ENCODE data around the gene SEPHS2.

Gene SEPHS2

DNA sequence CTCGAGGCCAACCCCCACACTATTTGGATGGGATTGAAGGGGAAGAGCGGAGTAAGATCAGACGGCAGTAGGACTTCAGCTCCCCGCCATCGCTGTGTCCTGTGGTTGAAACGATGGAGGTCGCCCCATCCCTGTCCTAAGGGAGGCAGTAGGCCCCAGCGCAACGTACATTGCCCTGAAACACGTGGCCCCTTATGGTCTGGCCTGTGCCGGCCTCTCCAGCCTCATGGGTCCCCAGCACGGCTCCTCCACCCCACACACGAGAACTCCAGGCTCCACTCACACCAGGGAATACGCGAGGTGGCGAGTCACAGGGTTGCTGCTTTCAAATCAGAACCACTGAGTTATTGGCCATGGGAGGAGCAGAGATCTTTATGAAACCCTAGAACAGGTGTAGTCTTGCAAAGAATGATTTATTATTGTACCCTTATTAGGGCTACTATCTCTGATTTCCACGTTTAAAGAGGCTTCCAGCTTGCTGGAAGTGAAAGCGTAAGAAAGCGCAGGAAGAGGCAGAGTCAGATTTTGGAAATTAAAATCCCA lies 15.2 kb downstream of the SEPHS2 start (continued):
- TF ChIP-seq PRDM2 (tag by site-specific recombination; IDR thresholded peaks at IDR 0.05; ENCODE audit: borderline replicate concordance) (no peak), PRDM10 (tag by site-specific recombination; IDR thresholded peaks at IDR 0.05) (no peak), ZNF433 (tag by site-specific recombination; IDR thresholded peaks at IDR 0.05; ENCODE audit: low read depth) (no peak), OVOL3 (tag by site-specific recombination; IDR thresholded peaks at IDR 0.05) (peak; percentile 61), ZNF768 (tag by site-specific recombination; IDR thresholded peaks at IDR 0.05) (no peak), GLIS1 (tag by site-specific recombination; IDR thresholded peaks at IDR 0.05) (no peak), ZBTB26 (tag by site-specific recombination; optimal IDR thresholded peaks at IDR 0.05) (no peak), ZNF2 (tag by site-specific recombination; IDR thresholded peaks at IDR 0.05) (peak; percentile 43; the same call in 1 of the 2 replicates), ZNF350 (tag by site-specific recombination; IDR thresholded peaks at IDR 0.05) (no peak), SCRT2 (tag by site-specific recombination; IDR thresholded peaks at IDR 0.05) (0 out of 2 replicates have a peak, but pooled peaks have one; percentile 62), ZNF366 (tag by site-specific recombination; conservative IDR thresholded peaks at IDR 0.05) (peak; percentile 24; the same call in 1 of the 2 replicates), ZNF580 (tag by site-specific recombination; IDR thresholded peaks at IDR 0.05) (0 out of 2 replicates have a peak, but pooled peaks have one; percentile 77), MZF1 (tag by site-specific recombination; IDR thresholded peaks at IDR 0.05; ENCODE audit: borderline replicate concordance) (0 out of 2 replicates have a peak, but pooled peaks have one; percentile 15), ZNF146 (tag by site-specific recombination; IDR thresholded peaks at IDR 0.05) (no peak), SP7 (tag by site-specific recombination; IDR thresholded peaks at IDR 0.05) (0 out of 2 replicates have a peak, but pooled peaks have one; percentile 5), ZNF140 (tag by site-specific recombination; IDR thresholded peaks at IDR 0.05) (no peak), ZNF555 (tag by site-specific recombination; conservative IDR thresholded peaks at IDR 0.05) (no peak), ZNF664 (tag by site-specific recombination; IDR thresholded peaks at IDR 0.05) (no peak), ZNF548 (tag by site-specific recombination; IDR thresholded peaks at IDR 0.05) (no peak), MYNN (tag by site-specific recombination; IDR thresholded peaks at IDR 0.05; ENCODE audit: borderline replicate concordance) (no peak)
- TF ChIP-seq, protein P1, sequence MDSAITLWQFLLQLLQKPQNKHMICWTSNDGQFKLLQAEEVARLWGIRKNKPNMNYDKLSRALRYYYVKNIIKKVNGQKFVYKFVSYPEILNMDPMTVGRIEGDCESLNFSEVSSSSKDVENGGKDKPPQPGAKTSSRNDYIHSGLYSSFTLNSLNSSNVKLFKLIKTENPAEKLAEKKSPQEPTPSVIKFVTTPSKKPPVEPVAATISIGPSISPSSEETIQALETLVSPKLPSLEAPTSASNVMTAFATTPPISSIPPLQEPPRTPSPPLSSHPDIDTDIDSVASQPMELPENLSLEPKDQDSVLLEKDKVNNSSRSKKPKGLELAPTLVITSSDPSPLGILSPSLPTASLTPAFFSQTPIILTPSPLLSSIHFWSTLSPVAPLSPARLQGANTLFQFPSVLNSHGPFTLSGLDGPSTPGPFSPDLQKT (IDR thresholded peaks at IDR 0.05; ENCODE audit: borderline replicate concordance, low read depth, low read length): no peak
- TF ChIP-seq, protein P2, sequence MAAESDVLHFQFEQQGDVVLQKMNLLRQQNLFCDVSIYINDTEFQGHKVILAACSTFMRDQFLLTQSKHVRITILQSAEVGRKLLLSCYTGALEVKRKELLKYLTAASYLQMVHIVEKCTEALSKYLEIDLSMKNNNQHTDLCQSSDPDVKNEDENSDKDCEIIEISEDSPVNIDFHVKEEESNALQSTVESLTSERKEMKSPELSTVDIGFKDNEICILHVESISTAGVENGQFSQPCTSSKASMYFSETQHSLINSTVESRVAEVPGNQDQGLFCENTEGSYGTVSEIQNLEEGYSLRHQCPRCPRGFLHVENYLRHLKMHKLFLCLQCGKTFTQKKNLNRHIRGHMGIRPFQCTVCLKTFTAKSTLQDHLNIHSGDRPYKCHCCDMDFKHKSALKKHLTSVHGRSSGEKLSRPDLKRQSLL (tag by site-specific recombination; IDR thresholded peaks at IDR 0.05): 0 out of 2 replicates have a peak, but pooled peaks have one; percentile 7
- TF ChIP-seq, protein P3, sequence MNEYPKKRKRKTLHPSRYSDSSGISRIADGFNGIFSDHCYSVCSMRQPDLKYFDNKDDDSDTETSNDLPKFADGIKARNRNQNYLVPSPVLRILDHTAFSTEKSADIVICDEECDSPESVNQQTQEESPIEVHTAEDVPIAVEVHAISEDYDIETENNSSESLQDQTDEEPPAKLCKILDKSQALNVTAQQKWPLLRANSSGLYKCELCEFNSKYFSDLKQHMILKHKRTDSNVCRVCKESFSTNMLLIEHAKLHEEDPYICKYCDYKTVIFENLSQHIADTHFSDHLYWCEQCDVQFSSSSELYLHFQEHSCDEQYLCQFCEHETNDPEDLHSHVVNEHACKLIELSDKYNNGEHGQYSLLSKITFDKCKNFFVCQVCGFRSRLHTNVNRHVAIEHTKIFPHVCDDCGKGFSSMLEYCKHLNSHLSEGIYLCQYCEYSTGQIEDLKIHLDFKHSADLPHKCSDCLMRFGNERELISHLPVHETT (tag by site-specific recombination; IDR thresholded peaks at IDR 0.05): 0 out of 2 replicates have a peak, but pooled peaks have one; percentile 3

Data from HEK293 (cell line).